GM21723 (cell line): ENCODE data around the gene ST6GALNAC3.
A peak's percentile ranks its signal among the peaks of the same experiment; 100 is the strongest.
"Not testable (repeated sequence)": the region's sequence is repeated elsewhere in the genome, so short reads cannot be mapped to it uniquely, and the experiment has no call there.

Experiments
- ATAC-seq: cut with Tn5 transposase; IDR thresholded peaks from one replicate; pipeline ENCODE4 v1.9.1; 2021; ENCODE audit warnings: mild to moderate bottlenecking, moderate library complexity; ENCODE audit not compliant: unreplicated experiment

The ST6GALNAC3 gene

DNA sequence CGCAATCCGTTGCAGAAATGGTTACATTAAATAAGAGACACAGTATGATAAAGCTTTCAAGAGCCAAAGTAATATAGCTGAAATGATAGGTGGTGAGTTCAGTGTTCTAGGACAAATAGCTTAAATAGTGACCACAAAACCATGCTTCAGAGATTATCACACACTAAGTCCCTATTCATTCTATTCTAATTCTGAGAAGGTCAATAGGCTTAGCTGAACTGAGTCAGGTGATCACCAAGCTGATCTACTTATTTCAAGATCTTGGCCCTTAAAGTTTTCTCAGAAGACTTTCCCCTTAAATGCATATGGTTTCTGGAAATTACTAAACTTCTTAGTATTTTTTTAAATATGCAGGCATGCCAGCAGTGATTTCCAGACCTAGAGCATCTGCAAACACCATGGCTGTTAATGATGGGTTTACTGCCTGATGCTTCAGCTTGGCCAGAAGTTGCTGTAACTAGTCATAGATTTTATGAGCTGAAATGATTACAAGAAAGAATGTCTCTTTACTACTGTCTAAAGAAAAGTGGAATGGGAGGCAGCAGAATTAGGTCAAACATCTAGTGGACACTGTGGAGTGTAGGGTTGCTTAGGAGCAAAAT is 242.9 kb downstream of the ST6GALNAC3 start:
- no peak for ATAC-seq

DNA sequence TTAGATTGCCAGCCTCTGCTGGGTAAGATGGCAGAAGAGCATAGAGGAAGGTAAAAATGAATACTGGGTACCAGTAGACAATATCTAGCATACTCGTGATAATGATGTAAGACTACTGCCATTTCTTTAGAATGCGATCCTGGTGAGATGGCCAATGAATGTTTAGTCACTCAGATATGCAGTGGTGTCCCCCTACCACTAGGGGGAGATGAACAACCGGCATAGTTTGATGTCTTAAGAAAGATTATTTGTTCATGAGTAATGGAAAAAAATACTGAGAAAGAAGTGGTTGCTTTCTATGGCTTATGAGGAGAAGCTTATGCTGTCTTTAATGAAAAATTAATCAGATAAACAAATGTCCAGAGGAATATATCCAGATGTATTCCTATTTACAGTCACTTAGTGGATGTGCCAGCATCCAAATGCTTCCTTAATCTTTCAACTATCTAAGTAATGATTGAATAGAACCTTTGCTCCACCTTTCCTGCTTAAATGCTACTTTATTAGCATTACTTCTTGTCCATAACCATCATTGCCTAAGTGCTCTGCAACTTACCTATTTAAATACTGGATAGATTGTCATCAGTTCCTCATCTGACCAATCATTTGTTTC is 256.6 kb downstream of the ST6GALNAC3 start:
- ATAC-seq = peak; percentile 91

DNA sequence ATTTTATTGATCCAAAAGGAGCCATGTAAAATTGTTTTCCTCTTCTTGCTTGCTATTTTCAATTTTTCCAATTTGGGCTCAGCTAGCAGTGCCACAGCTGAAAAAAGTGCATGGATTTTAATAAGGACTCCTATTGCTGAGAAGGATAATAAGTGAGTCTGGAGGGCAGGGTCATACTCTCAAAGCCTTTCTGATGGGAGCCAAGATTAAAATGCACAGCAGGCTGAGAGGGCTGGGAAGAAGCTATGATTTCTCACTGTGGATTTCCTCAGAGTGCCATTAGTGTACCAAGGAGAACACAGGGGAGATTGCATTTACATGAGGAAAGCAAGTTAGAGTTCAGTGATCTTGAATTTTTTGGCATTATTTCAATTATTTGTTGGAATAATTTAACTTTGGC is 261.3 kb downstream of the ST6GALNAC3 start:
- no peak for ATAC-seq

DNA sequence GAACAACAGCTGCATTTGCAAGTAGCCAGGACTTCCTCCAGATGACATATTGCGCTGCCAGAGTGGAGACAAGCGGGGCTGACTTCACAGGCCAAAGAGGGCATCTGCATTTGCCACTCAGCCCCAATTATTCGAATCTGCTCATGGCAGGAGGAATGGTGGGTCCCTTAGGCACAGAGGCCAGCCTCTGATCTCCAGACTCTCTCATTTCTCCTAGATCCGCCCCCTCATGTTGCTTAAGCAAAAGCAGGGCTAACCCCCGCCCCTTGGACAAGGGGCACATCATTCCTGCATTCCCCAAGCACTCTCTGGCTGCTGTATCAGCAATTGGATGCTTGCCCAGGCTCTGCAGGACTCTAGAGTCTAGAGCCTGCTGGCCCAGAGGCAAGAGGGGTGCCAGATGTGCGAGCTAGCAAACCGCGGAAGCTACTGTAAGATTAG is 262.4 kb downstream of the ST6GALNAC3 start:
- no peak for ATAC-seq

DNA sequence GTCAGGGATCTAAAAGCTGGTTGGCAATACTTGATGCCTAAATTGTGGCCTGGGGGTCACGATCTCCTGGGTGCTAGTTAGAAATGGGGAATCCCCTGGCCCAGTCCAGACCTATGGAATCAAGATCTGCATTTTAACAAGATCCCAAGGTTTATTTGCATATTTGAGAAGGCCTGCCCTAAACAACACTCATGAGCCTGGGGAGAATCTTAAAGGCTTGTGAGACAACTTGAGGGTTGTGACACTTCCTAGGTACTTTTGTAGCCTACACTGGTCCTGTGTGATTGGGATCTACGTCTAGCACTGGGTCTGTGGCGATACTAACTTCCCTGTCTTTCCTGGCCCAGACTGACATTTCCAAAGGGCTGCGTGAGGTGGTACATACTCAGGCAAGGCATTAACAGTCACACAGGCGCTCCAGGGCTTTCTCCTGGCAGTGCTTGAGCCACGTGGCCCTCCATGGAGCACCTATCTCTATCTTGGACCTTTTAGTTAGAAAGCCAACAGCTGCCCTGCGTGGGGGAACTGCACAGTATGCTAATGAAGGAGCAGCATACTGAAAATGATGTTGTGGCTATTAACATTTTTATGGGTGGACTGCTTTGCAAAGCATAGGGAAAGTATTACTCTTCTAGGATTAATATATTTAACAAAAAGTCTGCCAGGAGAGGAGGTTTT is 263.1 kb downstream of the ST6GALNAC3 start:
- no peak for ATAC-seq

DNA sequence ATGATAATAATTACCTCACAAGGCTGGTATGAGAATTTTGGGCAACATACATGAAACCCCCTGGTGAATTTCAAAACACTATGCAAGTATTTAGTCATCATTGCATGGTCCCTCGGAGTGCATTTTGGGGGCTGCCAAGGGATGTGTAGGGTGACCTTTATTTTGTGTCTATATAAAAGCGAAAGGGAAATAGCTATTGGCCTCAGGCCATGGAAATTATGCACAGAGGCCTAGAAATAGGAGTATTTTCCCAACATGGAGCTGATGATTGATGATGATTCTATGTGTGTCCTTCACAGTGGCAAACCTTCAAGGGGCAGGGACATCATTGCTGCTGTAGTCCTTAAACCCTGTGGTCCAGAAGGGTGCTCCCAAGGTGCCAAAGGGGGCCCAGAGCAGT is 265.5 kb downstream of the ST6GALNAC3 start:
- no peak for ATAC-seq

DNA sequence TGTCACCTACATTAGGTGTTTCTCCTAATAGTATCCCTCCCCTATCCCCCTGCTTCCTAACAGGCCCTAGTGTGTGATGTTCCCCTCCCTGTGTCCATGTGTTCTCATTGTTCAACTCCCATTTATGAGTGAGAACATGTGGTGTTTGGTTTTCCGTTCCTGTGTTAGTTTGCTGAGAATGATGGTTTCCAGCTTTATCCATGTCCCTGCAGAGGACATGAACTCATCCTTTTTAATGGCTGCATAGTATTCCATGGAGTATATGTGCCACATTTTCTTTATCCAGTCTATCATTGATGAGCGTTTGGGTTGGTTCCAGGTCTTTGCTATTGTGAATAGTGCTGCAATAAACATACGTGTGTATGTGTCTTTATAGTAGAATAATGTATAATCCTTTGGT is 267.3 kb downstream of the ST6GALNAC3 start:
- ATAC-seq = not testable (repeated sequence)

DNA sequence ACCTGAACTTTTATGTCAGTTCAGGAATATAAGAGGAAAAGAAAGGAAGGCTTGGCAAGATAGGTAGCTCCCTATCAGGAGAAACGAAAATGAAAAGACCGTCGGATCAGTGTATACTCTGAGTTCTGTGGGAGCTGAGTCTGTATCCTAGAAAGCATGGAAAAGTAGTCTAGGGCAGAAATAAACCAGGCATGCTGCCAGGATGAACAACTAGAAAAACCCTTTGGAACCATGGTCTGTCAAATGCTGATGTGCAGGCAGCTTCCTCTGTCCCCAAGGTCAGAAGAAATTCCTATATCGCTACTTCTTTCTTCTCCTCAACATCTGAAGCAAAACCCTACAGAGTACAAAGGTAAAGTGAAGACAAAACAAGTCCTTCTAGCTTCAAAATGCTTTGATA is 268.8 kb downstream of the ST6GALNAC3 start:
- ATAC-seq = no peak

DNA sequence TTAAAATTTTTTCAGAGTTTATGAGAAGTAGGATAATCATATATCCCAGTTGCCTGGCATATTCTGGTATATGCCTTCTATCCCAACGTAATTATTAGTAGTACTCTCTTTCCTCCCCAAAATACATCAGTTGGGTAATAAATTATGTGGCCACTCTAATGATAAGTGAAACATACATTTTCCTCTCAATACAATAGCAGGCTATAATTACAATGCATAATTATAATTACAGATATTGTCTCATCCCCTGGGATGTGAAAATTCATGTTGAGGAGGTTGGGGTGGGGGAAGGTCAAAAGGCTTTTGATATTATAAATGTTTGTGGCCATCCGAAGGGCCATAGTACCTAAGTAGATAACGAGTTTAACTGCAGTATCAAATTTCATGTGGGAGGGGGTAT is 277.1 kb downstream of the ST6GALNAC3 start:
- ATAC-seq = no peak

DNA sequence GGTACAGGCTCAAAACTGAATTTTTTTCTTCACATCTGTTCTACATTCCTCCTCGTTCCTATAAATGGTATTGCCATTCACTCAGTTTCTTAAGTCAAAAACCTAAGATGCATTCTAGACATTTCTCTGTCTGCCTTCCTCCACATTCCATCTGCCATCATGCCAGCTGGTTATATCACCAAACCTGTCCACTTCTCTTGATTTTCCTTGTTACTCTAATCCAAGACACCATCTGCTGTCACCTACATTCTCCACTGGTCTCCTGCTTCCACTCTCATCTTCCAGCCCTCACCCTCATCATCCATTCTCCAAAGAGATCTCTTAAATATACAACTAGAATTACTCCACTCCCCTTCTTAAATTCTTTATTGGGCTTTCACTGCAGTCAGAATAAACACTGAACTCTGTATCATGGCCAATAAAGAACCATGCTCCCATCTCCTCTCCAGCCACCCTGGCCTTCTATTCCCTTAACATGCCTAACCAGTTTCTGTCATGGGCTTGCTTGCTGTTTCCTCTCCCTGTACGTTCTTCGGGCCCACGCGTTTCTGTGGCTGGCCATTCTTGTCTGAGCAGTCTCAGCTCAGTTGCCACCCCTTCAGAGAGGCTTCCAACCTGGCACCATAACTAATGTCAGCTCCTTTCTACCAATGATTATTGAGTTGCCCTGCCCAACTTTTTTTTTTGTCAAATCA is 278.3 kb downstream of the ST6GALNAC3 start:
- no peak for ATAC-seq

DNA sequence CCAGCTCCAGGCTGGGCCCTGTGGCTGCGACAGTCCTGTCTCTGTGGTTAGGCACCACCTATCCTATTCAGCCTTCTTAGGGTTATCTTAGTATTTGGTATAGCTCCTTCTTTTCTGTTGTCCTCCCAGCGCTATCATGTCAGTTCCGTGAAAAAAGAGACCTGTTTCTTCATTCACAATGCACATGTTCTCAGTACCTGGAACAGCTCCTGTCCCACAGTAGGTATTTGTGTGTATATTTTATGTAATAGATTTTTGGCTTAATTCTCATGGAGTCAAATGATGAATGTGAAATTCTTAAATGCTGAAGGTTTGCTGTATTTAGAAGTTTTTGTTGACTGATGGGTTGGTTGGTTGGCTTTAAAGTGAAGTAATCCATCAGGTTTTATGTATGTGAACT is 279.7 kb downstream of the ST6GALNAC3 start:
- no peak for ATAC-seq

DNA sequence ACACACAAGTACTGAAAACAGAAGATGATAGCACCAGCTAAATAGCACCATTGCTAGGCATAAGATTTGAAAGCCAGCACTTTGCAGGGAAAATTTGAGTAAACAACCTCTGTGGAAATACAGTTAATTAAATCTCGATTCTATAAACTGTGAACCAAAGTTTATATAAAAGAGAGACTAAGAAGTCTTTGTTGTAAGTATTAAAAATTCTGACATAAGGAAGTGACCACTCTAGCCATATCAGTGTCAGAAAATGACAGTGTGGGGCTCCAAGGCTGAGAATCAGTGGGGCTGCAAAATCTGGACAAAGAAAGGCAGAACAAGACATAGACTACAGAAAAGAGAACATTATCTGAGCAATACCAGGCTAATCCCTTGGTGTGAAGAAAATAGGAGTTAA is 292.2 kb downstream of the ST6GALNAC3 start:
- no peak for ATAC-seq

DNA sequence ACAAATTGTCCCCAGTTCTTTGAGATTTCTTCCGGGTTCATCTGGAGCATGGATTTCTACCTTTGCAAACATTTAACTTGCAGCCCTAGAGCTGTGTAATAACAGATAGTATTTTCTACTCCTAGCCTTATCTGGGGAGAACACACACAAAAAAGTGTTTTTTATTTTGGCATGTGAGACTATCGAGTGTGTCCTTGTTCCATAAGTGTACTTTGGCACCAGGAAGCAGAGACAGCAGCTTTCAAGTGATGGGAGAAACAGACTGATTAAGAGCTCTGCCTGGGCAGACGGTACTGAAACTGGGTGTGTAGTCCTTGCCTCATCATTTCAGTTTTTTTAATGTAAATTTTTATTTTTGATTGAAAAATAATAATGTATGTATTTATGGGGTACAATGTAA is 297.4 kb downstream of the ST6GALNAC3 start:
- ATAC-seq = no peak

DNA sequence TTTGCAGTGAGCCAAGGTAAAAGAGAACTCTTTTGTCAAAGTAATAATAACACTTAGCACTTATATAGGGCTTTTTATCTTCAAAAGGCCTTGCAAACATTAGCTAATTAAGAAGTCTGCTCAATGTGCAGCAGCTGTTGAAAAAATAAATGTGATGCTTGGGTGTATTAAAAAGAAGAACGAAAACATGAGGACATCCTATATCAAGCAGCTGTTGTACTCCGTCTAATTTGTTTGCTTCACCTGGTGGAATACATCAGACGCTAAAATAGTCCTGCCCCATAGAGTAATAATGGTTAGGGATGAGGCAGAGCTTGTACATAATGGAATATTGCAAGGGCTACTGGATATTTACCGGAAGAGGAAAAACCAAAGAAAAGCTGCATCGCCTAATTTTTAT is 299.5 kb downstream of the ST6GALNAC3 start:
- no peak for ATAC-seq

DNA sequence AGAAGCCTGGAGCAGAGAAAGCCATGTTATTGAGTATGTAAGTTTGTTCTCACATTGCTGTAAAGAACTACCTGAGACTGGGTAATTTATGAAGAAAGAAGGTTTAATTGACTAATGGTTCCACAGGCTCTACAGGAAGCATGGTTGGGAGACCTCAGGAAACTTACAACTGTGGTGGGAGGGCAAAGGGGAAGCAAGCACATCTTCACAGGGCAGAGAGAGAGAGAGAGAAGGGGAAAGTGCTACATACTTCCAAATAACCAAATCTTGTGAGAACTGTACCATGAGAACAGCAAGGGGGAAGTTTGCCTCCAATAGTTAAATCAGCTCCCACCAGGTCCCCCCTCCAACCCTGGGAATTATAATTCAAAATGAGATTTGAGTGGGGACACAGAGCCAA is 302.7 kb downstream of the ST6GALNAC3 start:
- ATAC-seq = no peak

DNA sequence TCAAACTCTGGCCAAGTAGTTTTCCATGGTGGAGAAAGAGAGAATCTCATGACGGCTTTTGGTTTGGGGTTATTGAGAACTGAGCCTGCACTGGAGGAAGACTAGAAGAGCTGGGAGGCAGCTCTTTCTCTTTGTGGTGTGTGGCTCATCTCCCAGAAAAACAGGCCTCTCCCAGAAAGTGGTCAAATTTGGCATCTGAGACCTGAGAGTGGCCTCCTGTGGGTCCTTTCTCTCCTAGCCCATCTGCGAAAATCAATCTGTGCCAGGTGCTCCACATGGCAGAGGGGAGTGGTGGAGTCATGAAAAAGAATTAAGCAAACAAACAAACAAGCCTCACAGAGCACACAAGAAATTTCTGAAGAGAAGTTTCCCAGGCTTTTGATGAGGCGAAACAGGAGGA is 305.0 kb downstream of the ST6GALNAC3 start:
- ATAC-seq = no peak

DNA sequence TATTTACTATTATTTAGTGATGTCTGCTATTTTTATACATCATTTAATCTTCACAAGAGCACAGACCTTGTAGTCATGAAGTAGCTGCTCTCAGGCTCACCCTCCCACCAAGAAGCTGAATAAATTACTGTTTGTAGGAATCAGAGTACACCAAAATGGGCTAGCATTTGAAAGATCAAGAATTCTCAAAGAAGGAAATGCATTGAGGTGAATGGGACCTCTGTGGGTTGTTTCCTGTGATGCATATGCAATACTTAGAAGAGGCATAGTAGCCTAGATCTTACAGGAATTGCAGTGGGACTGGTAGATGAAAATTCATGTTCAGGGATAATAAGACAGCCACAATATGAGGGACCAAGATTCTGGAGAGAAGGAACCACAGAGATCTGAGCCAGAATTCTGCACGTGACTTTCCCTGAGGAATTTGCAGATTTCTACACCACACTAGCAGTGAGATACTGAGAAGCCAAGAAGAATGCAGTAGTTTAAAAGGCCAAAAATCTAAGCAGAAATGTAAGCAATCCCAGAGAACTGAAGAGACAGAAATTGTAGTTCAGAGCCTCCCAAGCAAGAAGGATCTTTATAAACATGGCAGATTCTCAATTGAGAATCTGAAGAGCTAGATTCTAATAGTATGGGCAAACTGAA is 307.0 kb downstream of the ST6GALNAC3 start:
- no peak for ATAC-seq

DNA sequence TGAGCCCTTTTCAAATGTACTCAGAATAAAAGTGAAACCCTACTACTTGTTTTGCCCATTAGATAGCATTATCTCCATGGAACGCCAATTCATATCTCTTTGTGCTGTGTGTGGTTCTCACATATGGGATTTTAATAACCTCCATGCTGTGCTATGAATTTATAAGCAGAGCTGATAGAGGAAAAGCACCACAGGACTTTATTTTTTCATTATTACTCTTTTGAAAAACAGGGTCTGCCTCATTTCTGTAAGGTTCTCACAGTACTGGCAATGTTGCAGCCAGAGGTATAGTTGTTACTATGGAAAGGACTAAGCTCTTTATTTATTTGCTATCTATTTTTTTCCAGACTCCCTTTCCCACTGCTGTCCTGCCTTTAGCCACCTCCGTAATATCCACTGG is 313.7 kb downstream of the ST6GALNAC3 start:
- no peak for ATAC-seq

DNA sequence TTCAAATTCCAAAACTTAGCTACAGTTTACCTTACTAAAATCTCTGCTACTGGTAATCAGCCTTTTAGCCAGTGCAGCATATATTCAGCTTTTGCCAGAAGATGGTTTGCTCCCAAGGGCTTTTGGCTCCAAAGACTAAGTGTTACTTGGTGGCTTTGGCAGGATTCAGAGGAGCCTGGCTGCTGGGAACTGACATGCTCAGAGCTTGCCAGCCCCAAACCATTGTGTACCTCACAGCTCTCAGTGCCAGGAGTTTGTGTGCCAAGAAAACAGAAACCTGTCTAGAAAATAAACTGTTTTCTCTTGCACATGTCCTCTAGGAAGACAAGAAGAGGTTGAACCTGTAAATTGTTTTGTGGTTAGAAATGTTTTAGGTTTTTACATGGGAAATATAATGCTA is 315.9 kb downstream of the ST6GALNAC3 start:
- ATAC-seq = no peak

DNA sequence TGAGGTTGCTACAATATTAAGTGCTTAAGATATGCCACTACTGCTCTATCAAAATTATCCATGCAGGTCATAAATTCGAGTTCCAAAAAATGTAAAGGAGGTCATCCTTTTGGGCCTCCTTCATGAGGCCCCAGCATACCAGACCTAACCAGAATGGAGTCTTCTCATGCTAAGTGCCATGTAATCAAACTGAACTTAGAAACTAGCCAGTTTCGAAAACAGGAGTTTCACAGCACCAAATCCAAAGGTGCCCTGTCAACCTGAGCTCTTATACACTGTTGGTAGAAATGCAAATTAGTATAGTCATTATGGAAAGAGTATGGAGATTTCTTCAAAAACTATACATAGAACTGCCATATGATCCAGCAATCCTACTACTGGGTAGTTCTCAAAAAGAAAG is 320.5 kb downstream of the ST6GALNAC3 start:
- ATAC-seq = no peak

DNA sequence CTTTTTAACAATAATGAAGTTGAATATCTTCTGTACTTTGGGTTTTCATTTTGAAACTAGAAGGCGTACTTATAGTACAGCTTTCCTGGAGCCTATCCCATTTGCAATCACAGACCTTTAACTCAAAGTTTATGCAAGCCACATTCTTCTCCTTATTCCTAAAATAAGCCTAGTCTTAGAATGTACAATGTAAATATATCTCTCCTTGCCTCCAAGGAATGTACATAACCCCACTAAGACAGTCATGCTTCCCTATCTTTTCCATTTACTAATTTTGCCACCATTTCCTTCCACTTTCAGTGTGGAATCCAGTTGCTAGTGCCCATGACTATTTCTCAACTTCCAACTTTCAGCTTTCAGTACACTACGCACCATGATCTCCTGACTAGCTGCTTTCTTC is 327.6 kb downstream of the ST6GALNAC3 start:
- ATAC-seq = no peak
